ENCODE measurements around the gene LRFN2. TPM values are rescaled to one million over a fixed set of nuclear protein-coding genes. Genes with fewer than 3 reads are reported as not detected.

LRFN2 gene
- total RNA-seq, 1 donor from 2014 or later = not detected

DNA sequence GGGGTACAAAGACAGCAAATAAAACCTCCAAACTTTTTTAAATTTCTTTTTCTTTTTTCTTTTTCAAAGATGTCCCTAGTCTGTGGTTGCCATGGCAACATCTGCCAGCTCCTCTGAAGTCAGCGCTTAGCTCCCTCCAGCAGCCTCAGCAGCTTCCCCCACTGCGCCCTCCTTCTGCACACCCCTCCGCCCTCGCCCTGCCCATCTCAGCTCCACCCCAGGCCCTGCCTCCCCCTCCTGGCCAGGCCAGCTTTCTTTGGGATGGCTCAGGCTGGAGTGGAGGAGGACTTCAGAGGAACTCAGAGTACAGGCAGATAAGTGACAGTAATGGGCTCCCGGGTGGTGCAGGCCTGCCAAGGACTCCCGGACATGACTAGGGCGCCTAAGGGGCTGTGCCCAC, 104.6 kb downstream of the LRFN2 start:
- Histone ChIP-seq H3K27me3 (no peaks in the 10 kb centered on the region), H3K4me3 (no peak overlapping the region), H3K36me3 (no peaks in the 10 kb centered on the region), H3K27ac (no peak overlapping the region), H3K4me1 (no peaks in the 10 kb centered on the region), H3K9me3 (no peaks in the 10 kb centered on the region)
- DNase-seq (ENCODE audit: extremely low spot score in 2 of 2) = no peak
- intact Hi-C loops (cut with DNase I) = no loop called here
- TF ChIP-seq POLR2A (IDR thresholded peaks at IDR 0.05) (no peak), POLR2AphosphoS5 (IDR thresholded peaks at IDR 0.05; ENCODE audit: insufficient read depth in 1 of 2, low read depth in 1 of 2) (no peak)
- TF ChIP-seq, protein P1, sequence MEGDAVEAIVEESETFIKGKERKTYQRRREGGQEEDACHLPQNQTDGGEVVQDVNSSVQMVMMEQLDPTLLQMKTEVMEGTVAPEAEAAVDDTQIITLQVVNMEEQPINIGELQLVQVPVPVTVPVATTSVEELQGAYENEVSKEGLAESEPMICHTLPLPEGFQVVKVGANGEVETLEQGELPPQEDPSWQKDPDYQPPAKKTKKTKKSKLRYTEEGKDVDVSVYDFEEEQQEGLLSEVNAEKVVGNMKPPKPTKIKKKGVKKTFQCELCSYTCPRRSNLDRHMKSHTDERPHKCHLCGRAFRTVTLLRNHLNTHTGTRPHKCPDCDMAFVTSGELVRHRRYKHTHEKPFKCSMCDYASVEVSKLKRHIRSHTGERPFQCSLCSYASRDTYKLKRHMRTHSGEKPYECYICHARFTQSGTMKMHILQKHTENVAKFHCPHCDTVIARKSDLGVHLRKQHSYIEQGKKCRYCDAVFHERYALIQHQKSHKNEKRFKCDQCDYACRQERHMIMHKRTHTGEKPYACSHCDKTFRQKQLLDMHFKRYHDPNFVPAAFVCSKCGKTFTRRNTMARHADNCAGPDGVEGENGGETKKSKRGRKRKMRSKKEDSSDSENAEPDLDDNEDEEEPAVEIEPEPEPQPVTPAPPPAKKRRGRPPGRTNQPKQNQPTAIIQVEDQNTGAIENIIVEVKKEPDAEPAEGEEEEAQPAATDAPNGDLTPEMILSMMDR (IDR thresholded peaks at IDR 0.05) = no peak

DNA sequence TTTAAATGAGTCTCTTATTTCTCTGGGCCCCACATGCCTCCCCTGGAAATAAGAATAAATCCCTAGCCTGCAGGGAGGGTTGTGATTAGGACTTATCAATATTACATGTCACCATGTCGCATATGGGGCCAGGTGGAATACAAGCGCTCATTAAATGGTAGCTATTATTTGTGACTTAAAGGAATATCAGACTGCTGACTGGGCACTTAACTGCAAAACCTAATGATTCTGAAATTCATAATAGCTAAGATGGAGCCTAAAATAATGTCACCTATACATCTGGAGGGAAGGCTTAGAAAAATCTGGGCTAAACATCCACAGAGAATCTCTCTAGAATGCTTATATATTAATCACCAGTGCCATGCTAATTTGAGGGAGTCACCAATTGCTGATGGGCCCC, 106.5 kb downstream of the LRFN2 start:
- H3K36me3 ChIP-seq = no peaks in the 10 kb centered on the region
- no peaks in the 10 kb centered on the region for H3K9me3 ChIP-seq
- intact Hi-C loops (cut with DNase I) = no loop called here
- H3K27ac ChIP-seq = no peak overlapping the region
- H3K27me3 ChIP-seq = no peaks in the 10 kb centered on the region
- H3K4me3 ChIP-seq = no peak overlapping the region
- no peak for TF ChIP-seq POLR2AphosphoS5 (IDR thresholded peaks at IDR 0.05; ENCODE audit: insufficient read depth in 1 of 2, low read depth in 1 of 2)
- TF ChIP-seq, protein P1 (IDR thresholded peaks at IDR 0.05) = no peak
- TF ChIP-seq POLR2A (IDR thresholded peaks at IDR 0.05) = no peak
- no peak for DNase-seq (ENCODE audit: extremely low spot score in 2 of 2)
- H3K4me1 ChIP-seq = no peaks in the 10 kb centered on the region

DNA sequence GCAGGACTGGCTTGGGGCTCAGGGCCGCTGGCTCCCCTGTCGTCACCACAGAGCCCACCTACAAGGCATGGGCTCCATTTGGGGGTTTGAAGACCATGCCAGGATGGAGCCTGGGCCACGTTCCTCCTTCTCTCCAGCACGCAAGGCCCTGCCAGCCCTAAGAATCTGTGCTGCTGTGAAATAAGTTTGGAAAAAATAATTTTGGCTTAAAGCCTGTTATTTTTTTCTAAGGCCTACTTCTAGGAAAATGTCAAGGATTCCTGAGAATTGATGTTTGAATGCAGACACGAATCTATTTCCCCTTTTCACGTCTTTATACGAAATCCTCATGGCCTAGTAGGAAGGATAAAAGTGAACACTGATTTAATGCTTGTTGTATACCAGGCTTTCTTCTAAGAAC, 107.5 kb downstream of the LRFN2 start:
- intact Hi-C loops (cut with DNase I) = no loop called here
- no peaks in the 10 kb centered on the region for H3K36me3 ChIP-seq
- TF ChIP-seq, protein P1 (IDR thresholded peaks at IDR 0.05) = no peak
- no peak for TF ChIP-seq POLR2A (IDR thresholded peaks at IDR 0.05)
- TF ChIP-seq POLR2AphosphoS5 (IDR thresholded peaks at IDR 0.05; ENCODE audit: insufficient read depth in 1 of 2, low read depth in 1 of 2) = no peak
- H3K27me3 ChIP-seq = no peaks in the 10 kb centered on the region
- DNase-seq (ENCODE audit: extremely low spot score in 2 of 2) = no peak
- no peak overlapping the region for H3K27ac ChIP-seq
- no peaks in the 10 kb centered on the region for H3K9me3 ChIP-seq
- H3K4me3 ChIP-seq = no peak overlapping the region
- H3K4me1 ChIP-seq = no peaks in the 10 kb centered on the region

DNA sequence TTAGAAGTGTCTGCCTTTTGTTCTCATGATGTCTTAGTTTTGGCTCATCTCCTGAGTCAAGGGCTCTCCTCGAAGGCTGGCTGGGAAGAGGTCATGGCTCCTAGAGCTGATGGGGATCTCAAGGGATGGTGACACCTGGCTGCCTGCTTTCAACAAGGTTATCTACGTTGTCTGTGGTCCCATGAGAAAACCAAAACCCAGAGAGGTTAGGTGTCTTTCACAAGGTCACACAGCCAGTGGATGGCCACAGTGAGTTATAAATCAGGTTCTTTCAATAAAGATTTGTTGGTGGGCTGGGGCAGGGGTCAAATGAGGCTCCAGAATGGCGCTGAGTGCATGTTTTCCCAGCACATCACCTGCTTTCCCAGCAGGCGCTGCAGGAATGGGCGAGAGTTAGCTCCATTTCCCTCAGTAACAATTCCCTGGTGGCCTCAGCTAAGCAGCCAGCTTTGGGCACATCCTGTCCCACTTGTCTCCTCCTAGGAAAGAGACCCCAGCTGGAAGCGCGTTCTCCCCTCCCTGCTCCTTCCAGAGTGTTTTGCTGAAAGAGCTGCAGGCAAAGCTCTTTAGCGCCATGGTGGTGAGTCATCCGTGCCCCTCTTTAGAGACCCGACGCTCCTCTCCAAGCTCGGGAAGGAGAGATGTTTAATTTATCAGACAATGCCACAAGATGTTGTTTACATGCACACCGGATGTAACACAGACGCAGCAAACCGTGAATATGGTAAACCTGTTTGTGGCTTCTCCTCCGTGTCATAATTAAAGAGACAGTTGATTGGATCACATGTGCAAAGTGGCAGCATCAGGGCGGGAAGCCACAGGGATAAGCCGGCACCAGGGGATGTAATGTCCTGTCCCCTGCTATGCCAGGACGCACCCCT, 109.7 kb downstream of the LRFN2 start:
- TF ChIP-seq, protein P1 (IDR thresholded peaks at IDR 0.05) = no peak
- TF ChIP-seq POLR2A (IDR thresholded peaks at IDR 0.05) = no peak
- no peak for TF ChIP-seq POLR2AphosphoS5 (IDR thresholded peaks at IDR 0.05; ENCODE audit: insufficient read depth in 1 of 2, low read depth in 1 of 2)
- intact Hi-C loops (cut with DNase I) = no loop called here
- no peaks in the 10 kb centered on the region for H3K36me3 ChIP-seq
- DNase-seq (ENCODE audit: extremely low spot score in 2 of 2) = no peak
- no peaks in the 10 kb centered on the region for H3K4me1 ChIP-seq
- H3K27ac ChIP-seq = no peak overlapping the region
- no peaks in the 10 kb centered on the region for H3K9me3 ChIP-seq
- H3K27me3 ChIP-seq = no peaks in the 10 kb centered on the region
- no peak overlapping the region for H3K4me3 ChIP-seq

DNA sequence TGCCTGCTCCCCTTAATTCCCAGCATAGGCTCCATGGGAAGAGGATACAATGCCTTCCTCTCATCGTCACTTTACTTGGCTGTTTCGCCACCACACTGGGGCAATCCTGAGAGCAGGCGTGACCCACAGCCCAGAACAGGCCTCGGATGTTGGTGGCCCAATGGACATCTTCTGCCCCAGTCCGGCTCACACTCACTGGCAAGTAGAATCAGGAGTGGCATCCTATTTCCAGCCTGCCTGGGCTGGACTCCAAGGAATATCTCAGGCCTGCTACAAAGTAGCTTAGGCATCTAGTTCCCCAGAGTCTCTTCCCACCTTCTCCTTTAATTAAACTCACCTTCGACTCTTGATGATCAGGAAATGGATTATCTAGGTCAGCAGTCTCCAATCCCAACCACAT, 110.5 kb downstream of the LRFN2 start:
- no peaks in the 10 kb centered on the region for H3K4me1 ChIP-seq
- no peak overlapping the region for H3K27ac ChIP-seq
- intact Hi-C loops (cut with DNase I) = no loop called here
- TF ChIP-seq, protein P1 (IDR thresholded peaks at IDR 0.05) = no peak
- TF ChIP-seq POLR2A (IDR thresholded peaks at IDR 0.05) (no peak), POLR2AphosphoS5 (IDR thresholded peaks at IDR 0.05; ENCODE audit: insufficient read depth in 1 of 2, low read depth in 1 of 2) (no peak)
- H3K4me3 ChIP-seq = no peak overlapping the region
- no peaks in the 10 kb centered on the region for H3K36me3 ChIP-seq
- no peaks in the 10 kb centered on the region for H3K27me3 ChIP-seq
- no peaks in the 10 kb centered on the region for H3K9me3 ChIP-seq
- DNase-seq (ENCODE audit: extremely low spot score in 2 of 2) = no peak
